ENCODE measurements around the gene CTIF. TPM values are rescaled to one million over a fixed set of nuclear protein-coding genes. Genes with fewer than 3 reads are reported as not detected.

CTIF gene
- total and polyA plus RNA-seq, 10 donors: 5.2 to 39.2 (median 18.5) TPM

DNA sequence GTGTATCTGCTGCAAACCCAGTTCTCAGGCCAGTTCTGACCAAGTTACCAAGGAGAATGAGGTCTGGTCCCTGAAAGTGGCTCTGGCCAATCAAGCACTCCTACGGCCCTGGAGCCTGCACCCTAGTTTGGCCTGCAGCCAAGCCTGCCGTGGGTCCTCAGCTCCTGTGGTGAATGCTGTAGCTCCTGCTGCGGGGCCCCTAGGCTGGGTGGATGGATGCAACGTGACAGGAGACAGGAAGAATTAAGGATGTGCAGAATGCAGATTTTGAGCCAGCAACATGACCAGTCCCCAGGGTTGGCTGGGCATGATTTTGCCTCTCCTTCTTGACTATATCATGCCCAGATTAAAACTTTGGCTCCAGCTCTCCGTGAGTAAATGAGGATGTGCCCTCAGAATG lies 314.8 kb downstream of the CTIF start:
- Histone ChIP-seq H3K36me3 (peaks cover 0 to 10% (median 0%) of the 10 kb centered on the region in 6 donors), H3K27me3 (replicated peaks in 1 of 7) (no peaks in the 10 kb centered on the region), H3K4me3 (no peak overlapping the region), H3K27ac (no peak overlapping the region), H3K9me3 (no peaks in the 10 kb centered on the region), H3K4me1 (peaks cover 0 to 31% (median 19%) of the 10 kb centered on the region in 6 donors)
- 67 to 76% (median 71%) methylated on average over 5 of the region's 5 CpGs for WGBS, 5 donors
- intact Hi-C loops (cut with DNase I; ENCODE audit: low total_unique reads): no loop called here
- no peak for DNase-seq
- TF ChIP-seq POLR2AphosphoS5 (IDR thresholded peaks at IDR 0.05) (no peak), CTCF (IDR thresholded peaks at IDR 0.05 in 8 of 11, conservative IDR thresholded peaks at IDR 0.05 in 3 of 11) (no peak)

GRCh38 chr18:48854780-48855179 lies 315.9 kb downstream of the CTIF start:
- no peak overlapping the region for H3K27ac ChIP-seq
- peaks cover 0 to 18% (median 0%) of the 10 kb centered on the region in 6 donors for H3K36me3 ChIP-seq
- WGBS, 5 donors: 82 to 98% (median 89%) methylated on average over 11 of the region's 11 CpGs
- TF ChIP-seq CTCF (IDR thresholded peaks at IDR 0.05 in 8 of 11, conservative IDR thresholded peaks at IDR 0.05 in 3 of 11) (no peak), POLR2AphosphoS5 (IDR thresholded peaks at IDR 0.05) (no peak), POLR2A (IDR thresholded peaks at IDR 0.05) (no peak)
- intact Hi-C loops (cut with DNase I; ENCODE audit: low total_unique reads): no loop called here
- H3K9me3 ChIP-seq: no peaks in the 10 kb centered on the region
- H3K27me3 ChIP-seq (replicated peaks in 1 of 7): no peaks in the 10 kb centered on the region
- DNase-seq: no peak
- H3K4me3 ChIP-seq: no peak overlapping the region
- peaks cover 0 to 32% (median 18%) of the 10 kb centered on the region in 6 donors for H3K4me1 ChIP-seq

DNA sequence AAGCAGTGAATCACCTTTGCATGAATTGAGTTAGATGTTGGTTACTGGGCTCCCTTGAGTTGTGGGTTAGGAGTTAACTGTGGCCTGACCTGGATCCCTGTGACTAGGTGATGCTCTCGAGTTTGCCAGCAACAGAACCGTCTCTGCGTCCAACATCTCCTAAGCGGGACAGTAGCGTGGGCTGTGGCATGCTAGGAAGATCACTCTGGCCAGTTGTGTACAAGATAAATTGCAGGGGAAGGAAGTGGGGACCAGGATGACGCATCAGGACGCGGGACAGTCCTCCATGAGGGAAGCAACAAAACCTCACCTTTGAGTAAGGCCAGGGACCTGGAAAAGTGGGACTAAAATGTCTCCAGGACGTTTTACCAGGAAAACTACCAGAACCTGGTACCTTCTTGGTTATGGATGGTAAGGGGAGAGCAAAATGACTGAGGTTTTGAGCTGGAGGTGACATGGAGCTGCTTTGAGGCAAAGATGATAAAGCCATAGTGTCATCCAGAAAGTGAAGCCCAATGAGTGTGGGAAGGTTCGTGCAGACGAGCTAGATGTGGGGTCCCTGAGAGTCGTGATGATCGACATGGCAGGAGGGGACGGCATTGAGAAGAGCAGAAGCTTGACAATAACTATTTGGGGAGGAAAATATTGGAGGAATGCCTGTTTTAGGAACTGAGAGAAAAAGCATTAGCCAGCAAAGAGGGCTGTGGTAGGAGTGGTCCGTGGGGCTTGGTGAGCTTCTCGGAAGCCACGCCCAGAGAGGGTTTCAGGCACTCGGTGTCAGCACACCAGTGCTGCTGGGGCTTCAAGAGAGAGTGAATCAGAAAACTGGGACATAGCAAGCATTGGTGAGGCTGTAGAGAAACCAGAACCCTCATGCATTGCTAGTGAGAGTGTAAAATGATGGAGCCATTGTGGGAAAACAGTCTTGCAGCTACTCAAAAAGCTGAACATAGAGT lies 316.9 kb downstream of the CTIF start:
- no peak overlapping the region for H3K4me3 ChIP-seq
- TF ChIP-seq POLR2A (IDR thresholded peaks at IDR 0.05) (no peak), CTCF (IDR thresholded peaks at IDR 0.05 in 8 of 11, conservative IDR thresholded peaks at IDR 0.05 in 3 of 11) (no peak), POLR2AphosphoS5 (IDR thresholded peaks at IDR 0.05) (no peak)
- peaks cover 0 to 20% (median 0%) of the 10 kb centered on the region in 6 donors for H3K36me3 ChIP-seq
- no peaks in the 10 kb centered on the region for H3K27me3 ChIP-seq (replicated peaks in 1 of 7)
- DNase-seq: no peak
- H3K27ac ChIP-seq: no peak overlapping the region
- H3K4me1 ChIP-seq: peaks cover 0 to 26% (median 15%) of the 10 kb centered on the region in 6 donors
- WGBS, 5 donors: 65 to 81% (median 75%) methylated on average over 18 of the region's 18 CpGs
- intact Hi-C loops (cut with DNase I; ENCODE audit: low total_unique reads): no loop called here
- H3K9me3 ChIP-seq: no peaks in the 10 kb centered on the region

DNA sequence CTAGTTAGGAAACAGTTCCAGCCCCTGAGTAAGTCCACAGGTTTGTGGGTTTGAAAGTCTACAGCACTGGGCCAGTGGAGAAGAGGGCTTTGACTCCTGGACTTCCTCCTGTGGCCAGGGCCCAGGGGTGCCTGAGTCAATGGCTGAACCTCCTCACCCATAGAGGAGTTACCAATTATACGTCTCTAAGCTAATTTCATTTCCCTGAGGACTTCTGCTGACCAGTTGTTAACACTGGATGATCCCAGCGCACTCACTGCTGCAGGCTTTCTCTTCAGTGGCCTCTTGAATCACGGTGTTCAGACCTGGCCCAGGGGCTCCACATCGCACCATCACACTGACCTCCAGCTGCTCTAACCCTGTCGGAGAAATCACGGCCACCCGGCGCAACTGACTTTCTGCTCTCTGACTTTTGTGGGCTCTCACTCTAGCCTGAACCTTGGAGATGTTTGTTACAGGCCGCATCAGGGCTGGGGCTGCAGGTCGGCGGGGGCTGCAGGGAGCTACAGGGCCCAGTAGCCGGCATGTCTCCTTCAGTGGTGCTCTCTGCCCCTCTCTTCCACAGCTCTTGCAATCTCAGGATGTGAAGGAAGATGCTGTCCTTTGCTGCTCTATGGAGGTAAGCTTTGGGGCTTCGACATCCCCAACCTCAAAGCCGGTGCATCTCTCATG lies 318.3 kb downstream of the CTIF start:
- no peak for TF ChIP-seq POLR2A (IDR thresholded peaks at IDR 0.05)
- TF ChIP-seq CTCF (IDR thresholded peaks at IDR 0.05 in 8 of 11, conservative IDR thresholded peaks at IDR 0.05 in 3 of 11): no peak
- TF ChIP-seq POLR2AphosphoS5 (IDR thresholded peaks at IDR 0.05): no peak
- no peak for DNase-seq
- H3K36me3 ChIP-seq: peaks cover 0 to 20% (median 0%) of the 10 kb centered on the region in 6 donors
- 94 to 96% (median 96%) methylated on average over 11 to 14 of the region's 14 CpGs for WGBS, 5 donors
- no peak overlapping the region for H3K27ac ChIP-seq
- H3K9me3 ChIP-seq: no peaks in the 10 kb centered on the region
- intact Hi-C loops (cut with DNase I; ENCODE audit: low total_unique reads): no loop called here
- no peak overlapping the region for H3K4me3 ChIP-seq
- H3K27me3 ChIP-seq (replicated peaks in 1 of 7): no peaks in the 10 kb centered on the region
- peaks cover 0 to 13% (median 4%) of the 10 kb centered on the region in 6 donors for H3K4me1 ChIP-seq
